GM19351 (cell line): ENCODE data around the gene SP110.

Experiments used
- ATAC-seq: cut with Tn5 transposase; IDR thresholded peaks from one replicate; pipeline ENCODE4 v1.9.1; 2021; ENCODE audit warnings: mild to moderate bottlenecking, moderate library complexity; ENCODE audit not compliant: unreplicated experiment

SP110 gene

GRCh38 chr2:230172852-230173251, 46.9 kb downstream of the SP110 start:
- ATAC-seq, result no peak

GRCh38 chr2:230172156-230172555, 47.6 kb downstream of the SP110 start:
- no peak for ATAC-seq

GRCh38 chr2:230170532-230170931, 49.3 kb downstream of the SP110 start:
- ATAC-seq, result no peak

- ATAC-seq, result no peak
Observed at GRCh38 chr2:230166557-230167170, 53.1 kb downstream of the SP110 start.

GRCh38 chr2:230164139-230164538, 55.6 kb downstream of the SP110 start:
- ATAC-seq, result no peak

GRCh38 chr2:230162981-230163380, 56.8 kb downstream of the SP110 start:
- no peak for ATAC-seq

GRCh38 chr2:230161184-230161583, 58.6 kb downstream of the SP110 start:
- no peak for ATAC-seq

GRCh38 chr2:230160112-230160660, 59.6 kb downstream of the SP110 start:
- no peak for ATAC-seq

- no peak for ATAC-seq
Observed at GRCh38 chr2:230158468-230158867, 61.3 kb downstream of the SP110 start.

GRCh38 chr2:230156782-230157699, 62.7 kb downstream of the SP110 start:
- ATAC-seq, result no peak

GRCh38 chr2:230155359-230155758, 64.4 kb downstream of the SP110 start:
- no peak for ATAC-seq

- no peak for ATAC-seq
Observed at GRCh38 chr2:230153390-230153976, 66.3 kb downstream of the SP110 start.

GRCh38 chr2:230152334-230152733, 67.5 kb downstream of the SP110 start:
- no peak for ATAC-seq

GRCh38 chr2:230144355-230144754, 75.4 kb downstream of the SP110 start:
- ATAC-seq, result no peak

- ATAC-seq, result no peak
Observed at GRCh38 chr2:230140667-230141066, 79.1 kb downstream of the SP110 start.

GRCh38 chr2:230137902-230138539, 81.8 kb downstream of the SP110 start:
- ATAC-seq, result no peak

GRCh38 chr2:230135130-230135525, 84.7 kb downstream of the SP110 start:
- no peak for ATAC-seq

- peak; percentile 68 for ATAC-seq
Observed at GRCh38 chr2:230134496-230135129, 85.2 kb downstream of the SP110 start.

GRCh38 chr2:230131366-230131765, 88.4 kb downstream of the SP110 start:
- no peak for ATAC-seq

- no peak for ATAC-seq
Observed at GRCh38 chr2:230130668-230131364, 89.0 kb downstream of the SP110 start.
